ENCODE measurements around the gene SPINDOC. TPM values are rescaled to one million over a fixed set of nuclear protein-coding genes. Genes with fewer than 3 reads are reported as not detected.
"Not testable (repeated sequence)": the region's sequence is repeated elsewhere in the genome, so short reads cannot be mapped to it uniquely, and the experiment has no call there.

Gene SPINDOC
- total RNA-seq, 2 experiments from 2014 or later: 29.3 to 29.5 TPM

- DNase-seq, H3K4me3 Mint-ChIP-seq, H3K36me3 Mint-ChIP-seq, H3K9me3 Mint-ChIP-seq, H3K27ac Mint-ChIP-seq: not testable (repeated sequence)
- H3K4me1 Mint-ChIP-seq: peaks cover 20% of the 10 kb centered on the region
- peaks cover 14% of the 10 kb centered on the region for H3K27me3 Mint-ChIP-seq
Measured at GRCh38 chr11:63771741-63772318, 41.4 kb upstream of the SPINDOC start.

DNA sequence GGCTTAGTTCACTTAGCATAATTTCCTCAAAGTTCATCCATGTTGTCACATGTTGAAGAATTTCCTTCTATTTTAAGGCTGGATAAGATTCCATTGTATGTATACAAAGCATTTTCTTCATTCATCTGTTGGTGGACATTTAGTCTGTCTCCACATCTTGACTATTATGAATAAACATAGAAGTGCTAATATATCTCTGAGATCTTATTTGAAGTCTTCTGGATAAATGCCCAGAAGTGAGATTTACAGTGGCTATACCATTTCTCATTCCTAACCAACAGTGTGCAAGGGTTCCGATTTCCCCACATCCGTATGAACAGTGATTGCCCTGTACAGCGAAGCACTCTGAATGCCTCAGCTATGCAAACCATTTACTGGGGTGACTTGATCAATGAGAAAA is 38.1 kb upstream of the SPINDOC start:
- DNase-seq: no peak
- peaks cover 11% of the 10 kb centered on the region for H3K27me3 Mint-ChIP-seq
- no peaks in the 10 kb centered on the region for H3K9me3 Mint-ChIP-seq
- H3K36me3 Mint-ChIP-seq: no peaks in the 10 kb centered on the region
- no peak overlapping the region for H3K27ac Mint-ChIP-seq
- H3K4me3 Mint-ChIP-seq: no peak overlapping the region
- H3K4me1 Mint-ChIP-seq: peaks cover 9% of the 10 kb centered on the region

DNA sequence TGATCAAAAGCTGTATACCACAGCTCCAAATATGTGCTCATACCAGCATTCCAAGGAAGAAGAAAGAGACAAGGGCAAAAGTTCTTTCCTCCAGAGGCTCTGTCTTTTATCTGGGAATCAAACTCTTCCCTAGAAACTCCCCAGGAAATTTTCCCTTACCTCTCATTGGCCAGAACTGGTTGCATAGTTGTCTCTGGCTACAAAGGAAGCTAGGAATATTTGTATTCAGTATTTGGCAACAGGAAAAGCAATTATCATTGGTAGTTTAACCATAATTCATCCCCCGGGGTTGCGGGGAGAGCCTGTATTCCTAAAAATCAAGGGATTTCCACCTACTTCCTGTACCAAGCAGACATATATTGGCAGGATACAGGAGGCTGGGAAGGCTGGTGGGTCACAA is 34.2 kb upstream of the SPINDOC start:
- H3K27ac Mint-ChIP-seq: no peak overlapping the region
- no peaks in the 10 kb centered on the region for H3K4me1 Mint-ChIP-seq
- no peak overlapping the region for H3K4me3 Mint-ChIP-seq
- no peaks in the 10 kb centered on the region for H3K36me3 Mint-ChIP-seq
- DNase-seq: no peak
- H3K9me3 Mint-ChIP-seq: no peaks in the 10 kb centered on the region
- H3K27me3 Mint-ChIP-seq: no peaks in the 10 kb centered on the region

DNA sequence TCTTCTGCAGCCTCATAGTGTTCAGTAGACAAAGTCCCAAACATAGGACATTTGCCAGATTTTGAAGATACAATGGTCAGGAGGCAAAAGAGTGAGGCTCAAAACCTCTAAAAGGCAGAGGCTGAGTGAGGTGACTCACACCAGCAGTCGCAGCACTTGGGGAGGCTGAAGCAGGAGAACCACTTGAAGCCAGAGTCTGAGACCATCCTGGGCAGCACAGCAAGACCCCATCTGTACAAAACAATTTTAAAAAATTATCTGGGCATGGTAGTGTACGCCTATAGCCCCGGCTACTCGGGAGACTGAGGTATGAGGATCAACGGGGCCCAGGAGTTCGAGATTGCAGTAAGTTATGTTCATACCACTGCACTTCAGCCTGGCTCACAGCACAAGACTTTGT is 30.5 kb upstream of the SPINDOC start:
- Mint-ChIP-seq H3K27ac (no peak overlapping the region), H3K36me3 (no peaks in the 10 kb centered on the region), H3K4me1 (peaks cover 7% of the 10 kb centered on the region), H3K9me3 (no peaks in the 10 kb centered on the region), H3K4me3 (no peak overlapping the region), H3K27me3 (no peaks in the 10 kb centered on the region)
- DNase-seq: no peak

- no peak overlapping the region for H3K4me3 Mint-ChIP-seq
- H3K9me3 Mint-ChIP-seq: no peaks in the 10 kb centered on the region
- H3K27ac Mint-ChIP-seq: no peak overlapping the region
- DNase-seq: no peak
- H3K27me3 Mint-ChIP-seq: no peaks in the 10 kb centered on the region
- peaks cover 7% of the 10 kb centered on the region for H3K4me1 Mint-ChIP-seq
- no peaks in the 10 kb centered on the region for H3K36me3 Mint-ChIP-seq
Measured at GRCh38 chr11:63783925-63784592, 29.2 kb upstream of the SPINDOC start.

GRCh38 chr11:63785823-63786222 is 27.4 kb upstream of the SPINDOC start:
- Mint-ChIP-seq H3K27me3 (no peaks in the 10 kb centered on the region), H3K27ac (no peak overlapping the region), H3K36me3 (no peaks in the 10 kb centered on the region), H3K4me3 (no peak overlapping the region), H3K9me3 (peaks cover 6% of the 10 kb centered on the region), H3K4me1 (peaks cover 7% of the 10 kb centered on the region)
- DNase-seq: no peak

DNA sequence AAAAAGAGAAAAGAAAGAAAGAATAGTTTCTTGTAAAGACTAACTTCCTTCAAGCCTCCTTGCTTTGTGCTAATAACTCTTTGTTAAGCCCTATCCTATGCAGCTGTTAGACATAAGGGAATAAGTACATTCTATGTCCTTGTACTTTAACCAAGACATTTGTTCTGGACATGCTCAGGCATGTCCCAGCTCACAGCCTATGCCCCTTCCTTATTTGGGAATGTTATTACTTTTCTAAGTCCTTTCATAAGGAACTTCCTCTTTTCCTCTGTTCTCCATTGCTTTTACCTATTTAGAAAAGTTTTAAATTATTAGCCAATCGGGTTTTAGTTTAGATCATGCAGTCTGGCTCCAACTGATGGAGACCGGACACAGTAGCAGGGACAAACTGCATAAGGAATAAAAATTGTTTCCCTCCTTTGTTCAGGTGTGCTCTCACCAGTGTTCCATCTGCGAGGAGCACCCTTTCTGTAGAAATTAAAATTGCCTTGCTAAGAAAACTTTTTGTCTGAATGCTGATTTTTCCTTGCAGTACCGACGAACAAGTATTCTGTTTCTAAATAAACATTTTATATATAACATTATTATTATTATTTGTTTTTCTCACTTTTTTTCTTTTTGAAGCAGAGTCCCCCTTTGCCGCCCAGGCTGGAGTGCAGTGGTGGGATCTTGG is 21.6 kb upstream of the SPINDOC start:
- peaks cover 19% of the 10 kb centered on the region for H3K9me3 Mint-ChIP-seq
- H3K4me1 Mint-ChIP-seq: no peaks in the 10 kb centered on the region
- H3K27me3 Mint-ChIP-seq: no peaks in the 10 kb centered on the region
- DNase-seq: no peak
- no peak overlapping the region for H3K27ac Mint-ChIP-seq
- no peak overlapping the region for H3K4me3 Mint-ChIP-seq
- peaks cover 3% of the 10 kb centered on the region for H3K36me3 Mint-ChIP-seq

- no peak overlapping the region for H3K27ac Mint-ChIP-seq
- peaks cover 3% of the 10 kb centered on the region for H3K36me3 Mint-ChIP-seq
- no peaks in the 10 kb centered on the region for H3K4me1 Mint-ChIP-seq
- H3K27me3 Mint-ChIP-seq: peaks cover under 1% of the 10 kb centered on the region
- no peak for DNase-seq
- no peak overlapping the region for H3K4me3 Mint-ChIP-seq
- H3K9me3 Mint-ChIP-seq: peaks cover 19% of the 10 kb centered on the region
Measured at GRCh38 chr11:63793161-63793560, 20.1 kb upstream of the SPINDOC start.

- Mint-ChIP-seq H3K9me3 (peaks cover 19% of the 10 kb centered on the region), H3K27ac (no peak overlapping the region), H3K4me3 (no peak overlapping the region), H3K4me1 (no peaks in the 10 kb centered on the region), H3K27me3 (peaks cover 4% of the 10 kb centered on the region), H3K36me3 (peaks cover 3% of the 10 kb centered on the region)
- DNase-seq: no peak
Measured at GRCh38 chr11:63795066-63795465, 18.2 kb upstream of the SPINDOC start.

DNA sequence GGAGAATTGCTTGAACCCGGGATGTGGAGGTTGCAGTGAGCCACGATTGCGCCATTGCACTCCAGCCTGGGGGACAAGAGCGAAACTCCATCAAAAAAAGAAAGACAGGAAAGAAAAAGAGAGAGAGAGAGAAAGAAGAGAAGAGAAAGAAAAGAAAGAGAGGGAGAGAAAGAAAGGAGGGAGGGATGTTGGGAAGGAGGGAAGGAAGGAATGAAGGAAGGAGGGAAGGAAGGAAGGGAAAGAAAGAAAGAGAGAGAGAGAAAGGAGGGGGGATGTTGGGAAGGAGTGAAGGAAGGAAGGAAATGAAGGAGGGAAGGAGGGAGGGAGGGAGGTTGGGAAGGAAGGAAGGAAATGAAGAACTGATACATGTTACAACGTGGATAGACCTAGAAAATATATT is 12.3 kb upstream of the SPINDOC start:
- Mint-ChIP-seq H3K4me1 (no peaks in the 10 kb centered on the region), H3K9me3 (no peaks in the 10 kb centered on the region), H3K4me3 (no peak overlapping the region), H3K36me3 (no peaks in the 10 kb centered on the region), H3K27ac (no peak overlapping the region), H3K27me3 (peaks cover 13% of the 10 kb centered on the region)
- no peak for DNase-seq

DNA sequence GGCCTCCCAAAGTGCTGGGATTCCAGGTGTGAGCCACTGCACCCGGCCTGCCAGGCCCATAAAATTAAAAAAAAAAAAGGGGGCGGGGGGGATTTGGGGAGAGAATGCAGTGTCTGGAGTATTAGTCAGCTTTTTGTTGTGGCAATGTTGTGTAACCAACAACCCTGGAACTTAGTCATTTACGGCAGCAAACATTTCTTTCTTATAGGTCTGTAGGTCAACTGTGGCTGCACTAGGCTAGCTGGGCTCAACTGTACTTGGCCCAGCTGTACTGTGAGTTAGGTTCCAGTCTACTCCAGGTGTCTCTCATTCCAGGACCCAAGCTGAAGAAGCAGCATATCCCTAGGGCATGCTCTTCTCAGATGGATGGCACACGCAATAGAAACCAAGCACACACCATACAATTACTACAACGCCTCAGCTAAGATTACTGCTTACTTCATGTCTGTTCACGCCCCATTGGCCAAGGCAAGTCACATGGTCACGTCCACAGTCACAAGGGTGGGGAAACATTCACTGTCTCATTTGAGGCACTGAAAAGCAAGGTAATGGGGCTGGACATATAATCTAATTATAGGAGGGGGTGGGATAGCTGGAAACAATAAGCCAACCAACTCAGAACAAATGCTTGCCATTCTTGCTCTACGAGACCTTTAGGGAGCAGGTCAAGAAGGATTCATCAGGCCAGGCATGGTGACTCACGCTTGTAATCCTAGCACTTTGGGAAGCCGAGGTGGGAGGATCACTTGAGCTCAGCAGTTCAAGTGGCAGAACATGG is 10.4 kb upstream of the SPINDOC start:
- Mint-ChIP-seq H3K27me3 (peaks cover 13% of the 10 kb centered on the region), H3K9me3 (no peaks in the 10 kb centered on the region), H3K27ac (no peak overlapping the region), H3K36me3 (no peaks in the 10 kb centered on the region), H3K4me1 (no peaks in the 10 kb centered on the region), H3K4me3 (no peak overlapping the region)
- no peak for DNase-seq

DNA sequence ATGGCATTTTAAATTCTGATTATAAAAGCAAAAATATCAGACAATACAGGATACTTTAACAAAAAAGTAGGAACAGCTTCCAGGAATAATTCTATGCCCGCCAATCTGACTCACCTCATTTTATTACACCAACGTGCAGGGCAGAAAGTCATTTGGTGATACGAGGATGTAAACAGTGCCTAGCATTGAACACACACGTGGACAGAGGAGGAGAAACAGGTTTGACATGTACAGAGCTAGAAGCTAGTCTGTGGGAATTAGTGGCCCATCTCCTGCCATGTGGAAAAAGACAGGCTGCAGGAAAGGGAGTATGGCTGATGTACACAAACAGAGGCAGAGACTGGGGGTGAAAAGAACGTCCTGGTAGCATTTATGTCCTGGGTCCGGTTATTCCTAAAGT is 9.0 kb upstream of the SPINDOC start:
- Mint-ChIP-seq H3K27ac (no peak overlapping the region), H3K9me3 (no peaks in the 10 kb centered on the region), H3K36me3 (no peaks in the 10 kb centered on the region), H3K27me3 (peaks cover 9% of the 10 kb centered on the region), H3K4me3 (no peak overlapping the region), H3K4me1 (no peaks in the 10 kb centered on the region)
- DNase-seq: no peak

- Mint-ChIP-seq H3K27ac (no peak overlapping the region), H3K27me3 (peaks cover 2% of the 10 kb centered on the region), H3K36me3 (no peaks in the 10 kb centered on the region), H3K9me3 (no peaks in the 10 kb centered on the region), H3K4me3 (no peak overlapping the region), H3K4me1 (no peaks in the 10 kb centered on the region)
- no peak for DNase-seq
Measured at GRCh38 chr11:63805844-63806415, 7.3 kb upstream of the SPINDOC start.

DNA sequence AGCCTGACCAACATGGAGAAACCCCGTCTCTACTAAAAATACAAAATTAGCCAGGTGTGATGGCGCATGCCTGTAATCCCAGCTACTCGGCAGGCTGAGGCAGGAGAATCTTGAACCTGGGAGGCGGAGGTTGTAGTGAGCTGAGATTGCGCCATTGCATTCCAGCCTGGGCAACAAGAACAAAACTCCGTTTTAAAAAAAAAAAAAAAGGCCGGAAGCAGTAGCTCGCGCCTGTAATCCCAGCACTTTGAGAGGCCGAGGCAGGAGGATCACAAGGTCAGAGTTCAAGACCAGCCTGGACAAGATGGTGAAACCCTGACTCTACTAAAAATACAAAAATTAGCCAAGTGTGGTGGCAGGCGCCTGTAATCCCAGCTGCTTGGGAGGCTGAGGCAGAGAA is 2.9 kb upstream of the SPINDOC start:
- not testable (repeated sequence) for H3K4me3 Mint-ChIP-seq, H3K27ac Mint-ChIP-seq, H3K27me3 Mint-ChIP-seq, H3K36me3 Mint-ChIP-seq, H3K9me3 Mint-ChIP-seq, DNase-seq
- peaks cover 14% of the 10 kb centered on the region for H3K4me1 Mint-ChIP-seq

- Mint-ChIP-seq H3K27me3 (peaks cover 6% of the 10 kb centered on the region), H3K4me3 (peak overlapping the region; percentile 22), H3K36me3 (peaks cover 15% of the 10 kb centered on the region), H3K27ac (no peak overlapping the region), H3K9me3 (no peaks in the 10 kb centered on the region), H3K4me1 (peaks cover 17% of the 10 kb centered on the region)
- DNase-seq: no peak
Measured at GRCh38 chr11:63811522-63811921, 1.7 kb upstream of the SPINDOC start.
